ENCODE data around the gene CHRNA5.
A peak's percentile ranks its signal among the peaks of the same experiment; 100 is the strongest.
"Not testable (repeated sequence)": the region's sequence is repeated elsewhere in the genome, so short reads cannot be mapped to it uniquely, and the experiment has no call there.

Gene CHRNA5

GRCh38 chr15:78565097-78565950 lies at the start of gene CHRNA5:
Gene CHRNA5 (plus strand): TSS chr15:78565520. CDS start chr15:78565720, 200 bp downstream.
- peak; percentile 92 for DNase-seq (ENCODE audit: low read depth, low spot score)

GRCh38 chr15:78520035-78520434 lies 45.3 kb upstream of the CHRNA5 start:
- DNase-seq (ENCODE audit: low read depth, low spot score) = not testable (repeated sequence)

GRCh38 chr15:78524230-78524629 lies 41.1 kb upstream of the CHRNA5 start:
- no peak for DNase-seq (ENCODE audit: low read depth, low spot score)

- DNase-seq (ENCODE audit: low read depth, low spot score) = no peak
Measured at GRCh38 chr15:78527325-78527724, 38.0 kb upstream of the CHRNA5 start.

GRCh38 chr15:78533331-78533730 lies 32.0 kb upstream of the CHRNA5 start:
- no peak for DNase-seq (ENCODE audit: low read depth, low spot score)

- DNase-seq (ENCODE audit: low read depth, low spot score) = peak; percentile 5
Measured at GRCh38 chr15:78536134-78536533, 29.2 kb upstream of the CHRNA5 start.

- no peak for DNase-seq (ENCODE audit: low read depth, low spot score)
Measured at GRCh38 chr15:78537266-78537905, 27.9 kb upstream of the CHRNA5 start.

GRCh38 chr15:78538358-78538757 lies 27.0 kb upstream of the CHRNA5 start:
- no peak for DNase-seq (ENCODE audit: low read depth, low spot score)

GRCh38 chr15:78539464-78540140 lies 25.7 kb upstream of the CHRNA5 start:
- DNase-seq (ENCODE audit: low read depth, low spot score) = not testable (repeated sequence)

GRCh38 chr15:78540141-78540870 lies 25.0 kb upstream of the CHRNA5 start, which contains the start of gene PSMA4:
Gene PSMA4 (plus strand): TSS chr15:78540444. CDS start chr15:78541928, 1,484 bp downstream.
- DNase-seq (ENCODE audit: low read depth, low spot score) = peak; percentile 94

- peak; percentile 26 for DNase-seq (ENCODE audit: low read depth, low spot score)
Measured at GRCh38 chr15:78540871-78541743, 24.2 kb upstream of the CHRNA5 start.

GRCh38 chr15:78541744-78542034 lies 23.6 kb upstream of the CHRNA5 start:
- DNase-seq (ENCODE audit: low read depth, low spot score) = no peak

- no peak for DNase-seq (ENCODE audit: low read depth, low spot score)
Measured at GRCh38 chr15:78542647-78543046, 22.7 kb upstream of the CHRNA5 start.

- DNase-seq (ENCODE audit: low read depth, low spot score) = no peak
Measured at GRCh38 chr15:78550194-78550593, 15.1 kb upstream of the CHRNA5 start.

GRCh38 chr15:78550815-78551214 lies 14.5 kb upstream of the CHRNA5 start:
- no peak for DNase-seq (ENCODE audit: low read depth, low spot score)

GRCh38 chr15:78551902-78552301 lies 13.4 kb upstream of the CHRNA5 start:
- DNase-seq (ENCODE audit: low read depth, low spot score) = no peak

GRCh38 chr15:78552597-78552996 lies 12.7 kb upstream of the CHRNA5 start:
- DNase-seq (ENCODE audit: low read depth, low spot score) = no peak

GRCh38 chr15:78560201-78560600 lies 5.1 kb upstream of the CHRNA5 start:
- not testable (repeated sequence) for DNase-seq (ENCODE audit: low read depth, low spot score)

GRCh38 chr15:78561490-78561889 lies 3.8 kb upstream of the CHRNA5 start:
- no peak for DNase-seq (ENCODE audit: low read depth, low spot score)

GRCh38 chr15:78563092-78563491 lies 2.2 kb upstream of the CHRNA5 start:
- no peak for DNase-seq (ENCODE audit: low read depth, low spot score)

- no peak for DNase-seq (ENCODE audit: low read depth, low spot score)
Measured at GRCh38 chr15:78564743-78565096, 600 bp upstream of the CHRNA5 start.
